ENCODE data around the gene ADGRL2. TPM values are rescaled to one million over a fixed set of nuclear protein-coding genes. Genes with fewer than 3 reads are reported as not detected.

Gene ADGRL2
- total and polyA plus RNA-seq, 9 donors: 55.0 to 83.5 (median 66.1) TPM

DNA sequence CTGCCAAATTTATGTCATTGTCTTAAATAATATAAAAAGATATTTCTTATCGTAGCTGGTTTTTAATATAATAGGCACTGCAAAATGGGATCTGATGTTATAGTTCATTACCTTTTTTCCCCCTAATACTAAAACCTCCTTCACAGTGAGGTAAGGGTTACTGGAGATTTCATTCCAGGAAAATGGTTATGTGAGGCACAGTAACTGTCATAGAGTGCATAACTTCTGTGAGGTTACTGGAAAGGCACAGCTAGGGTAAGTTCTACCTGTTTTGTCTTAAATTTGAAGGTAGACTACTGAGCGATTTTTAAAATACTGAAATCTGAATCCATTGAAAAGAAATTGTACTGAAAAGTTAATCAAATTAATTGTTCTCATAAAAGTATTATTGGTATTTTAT lies 13.0 kb downstream of the ADGRL2 start:
- intact Hi-C loops (cut with DNase I): no loop called here
- no peaks in the 10 kb centered on the region for H3K27me3 ChIP-seq
- no peaks in the 10 kb centered on the region for H3K9me3 ChIP-seq
- no peak for DNase-seq
- H3K4me3 ChIP-seq: no peak overlapping the region
- TF ChIP-seq CTCF (IDR thresholded peaks at IDR 0.05) (no peak), EP300 (IDR thresholded peaks at IDR 0.05) (no peak), POLR2A (IDR thresholded peaks at IDR 0.05) (no peak)
- no peak overlapping the region for H3K27ac ChIP-seq
- no peaks in the 10 kb centered on the region for H3K36me3 ChIP-seq
- peaks cover 2% of the 10 kb centered on the region for H3K4me1 ChIP-seq (ENCODE audit: insufficient read depth)
- WGBS, 3 donors: 91 to 93% (median 92%) methylated on average over 2 of the region's 2 CpGs

DNA sequence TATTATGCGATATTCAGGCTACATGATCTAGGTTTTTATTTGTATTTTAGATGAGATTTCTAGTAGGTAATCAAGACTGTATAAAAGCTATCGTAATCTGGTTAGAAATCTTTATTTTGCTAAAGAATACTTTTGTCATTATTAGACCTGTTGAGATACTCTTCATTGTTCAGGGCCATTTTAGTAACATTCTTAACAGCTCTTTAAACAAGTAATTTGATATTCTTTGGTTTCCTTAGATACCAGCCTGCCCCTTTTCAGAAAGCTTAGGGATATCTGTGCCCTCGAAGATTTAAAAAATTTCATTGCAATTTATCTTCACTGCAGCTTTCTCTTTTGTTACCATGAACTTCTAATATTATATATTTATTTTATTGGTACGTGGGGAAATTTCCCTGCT lies 18.9 kb downstream of the ADGRL2 start:
- Histone ChIP-seq H3K4me1 (ENCODE audit: insufficient read depth) (no peaks in the 10 kb centered on the region), H3K9me3 (no peaks in the 10 kb centered on the region), H3K36me3 (no peaks in the 10 kb centered on the region), H3K27ac (no peak overlapping the region), H3K4me3 (no peak overlapping the region), H3K27me3 (no peaks in the 10 kb centered on the region)
- WGBS, 3 donors: 90 to 91% (median 91%) methylated on average over 4 of the region's 4 CpGs
- intact Hi-C loops (cut with DNase I): no loop called here
- no peak for DNase-seq
- no peak for TF ChIP-seq EP300 (IDR thresholded peaks at IDR 0.05)
- TF ChIP-seq CTCF (IDR thresholded peaks at IDR 0.05): no peak
- TF ChIP-seq POLR2A (IDR thresholded peaks at IDR 0.05): no peak

DNA sequence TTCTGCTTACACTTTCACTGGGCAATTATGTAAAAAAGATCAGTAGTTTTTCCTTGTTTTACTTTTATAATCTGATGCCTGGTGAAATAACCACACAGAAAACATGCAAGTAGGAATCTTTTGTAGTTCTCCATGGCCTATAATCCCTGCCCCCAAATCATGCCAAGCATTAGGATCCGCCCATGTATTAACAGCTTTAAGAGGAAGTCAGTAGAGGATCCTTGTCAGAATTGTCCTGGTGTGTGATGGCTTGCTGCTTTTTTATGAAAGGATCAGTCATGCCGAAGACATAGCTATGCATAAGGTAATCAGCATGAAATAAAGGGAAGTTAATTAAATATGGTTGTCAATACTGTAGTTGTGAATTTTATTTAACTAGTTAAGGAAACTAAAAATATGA lies 20.0 kb downstream of the ADGRL2 start:
- no peaks in the 10 kb centered on the region for H3K4me1 ChIP-seq (ENCODE audit: insufficient read depth)
- no peak overlapping the region for H3K4me3 ChIP-seq
- no peaks in the 10 kb centered on the region for H3K36me3 ChIP-seq
- WGBS, 3 donors: 95 to 98% (median 96%) methylated on average over 2 of the region's 2 CpGs
- H3K9me3 ChIP-seq: no peaks in the 10 kb centered on the region
- H3K27me3 ChIP-seq: no peaks in the 10 kb centered on the region
- TF ChIP-seq POLR2A (IDR thresholded peaks at IDR 0.05): no peak
- TF ChIP-seq EP300 (IDR thresholded peaks at IDR 0.05): no peak
- no peak for TF ChIP-seq CTCF (IDR thresholded peaks at IDR 0.05)
- DNase-seq: no peak
- intact Hi-C loops (cut with DNase I): no loop called here
- no peak overlapping the region for H3K27ac ChIP-seq

DNA sequence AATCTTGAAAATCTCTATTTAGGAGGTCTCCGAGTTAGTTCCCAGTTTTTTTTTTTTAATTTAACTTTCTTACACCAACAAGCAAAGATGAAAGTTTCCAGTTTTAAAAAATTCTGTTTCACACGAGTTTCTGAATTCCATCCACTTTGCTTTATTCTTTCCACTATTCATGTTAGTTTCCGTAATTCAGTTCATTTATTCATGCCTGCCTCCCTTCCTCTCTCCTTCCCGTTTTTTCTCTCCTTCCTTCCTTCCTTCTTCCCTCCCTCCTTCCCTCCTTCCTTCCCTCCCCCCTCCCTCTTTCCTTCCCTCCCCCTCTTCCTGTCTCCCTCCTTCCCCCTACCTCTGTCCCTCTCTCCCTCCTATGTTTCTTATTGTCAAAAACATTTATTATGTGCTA lies 22.3 kb downstream of the ADGRL2 start:
- intact Hi-C loops (cut with DNase I): no loop called here
- TF ChIP-seq POLR2A (IDR thresholded peaks at IDR 0.05): no peak
- TF ChIP-seq CTCF (IDR thresholded peaks at IDR 0.05): no peak
- TF ChIP-seq EP300 (IDR thresholded peaks at IDR 0.05): no peak
- Histone ChIP-seq H3K27me3 (no peaks in the 10 kb centered on the region), H3K9me3 (no peaks in the 10 kb centered on the region), H3K36me3 (no peaks in the 10 kb centered on the region), H3K4me1 (ENCODE audit: insufficient read depth) (no peaks in the 10 kb centered on the region), H3K4me3 (no peak overlapping the region), H3K27ac (no peak overlapping the region)
- WGBS, 3 donors: 88 to 95% (median 89%) methylated on average over 4 of the region's 4 CpGs
- no peak for DNase-seq

DNA sequence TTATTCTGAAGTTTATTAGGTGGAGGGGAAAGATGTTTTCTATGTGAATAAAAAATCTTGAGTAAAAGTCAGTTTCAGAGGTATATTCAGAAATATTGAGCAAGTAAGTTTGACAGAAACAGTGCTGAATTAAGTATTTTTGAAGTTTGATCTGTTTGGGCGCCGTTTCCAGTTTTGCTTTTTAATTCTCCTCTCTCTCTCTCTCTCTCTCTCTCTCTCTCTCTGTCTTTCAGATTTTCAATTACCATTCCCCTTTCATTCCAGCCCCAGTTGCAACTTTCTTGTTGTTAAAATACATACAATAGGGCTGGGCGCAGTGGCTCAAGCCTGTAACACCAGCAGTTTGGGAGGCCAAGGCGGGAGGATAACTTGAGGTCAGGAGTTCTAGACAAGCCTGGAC lies 24.0 kb downstream of the ADGRL2 start:
- DNase-seq: no peak
- TF ChIP-seq EP300 (IDR thresholded peaks at IDR 0.05): no peak
- TF ChIP-seq CTCF (IDR thresholded peaks at IDR 0.05): no peak
- no peak for TF ChIP-seq POLR2A (IDR thresholded peaks at IDR 0.05)
- Histone ChIP-seq H3K27ac (no peak overlapping the region), H3K27me3 (no peaks in the 10 kb centered on the region), H3K9me3 (no peaks in the 10 kb centered on the region), H3K4me1 (ENCODE audit: insufficient read depth) (no peaks in the 10 kb centered on the region), H3K4me3 (no peak overlapping the region), H3K36me3 (no peaks in the 10 kb centered on the region)
- WGBS, 3 donors: 70 to 73% (median 73%) methylated on average over 4 of the region's 4 CpGs
- intact Hi-C loops (cut with DNase I): no loop called here

All from ovary (tissue), 9 donors.